HG02759 (cell line): ENCODE data around the gene KRT2.

Experiments used
- ATAC-seq: cut with Tn5 transposase; IDR thresholded peaks from one replicate; pipeline ENCODE4 v1.9.1; 2021; ENCODE audit warnings: mild to moderate bottlenecking, moderate library complexity; ENCODE audit not compliant: unreplicated experiment

KRT2 gene

GRCh38 chr12:52651726-52652261 is at the start of gene KRT2:
TSS of gene KRT2 (minus strand) at chr12:52652211. CDS start at chr12:52652142, 69 bp downstream.
- ATAC-seq, result no peak

- ATAC-seq, result no peak
These were observed 49.3 kb upstream of the KRT2 start for GRCh38 chr12:52701281-52701680.

- ATAC-seq, result no peak
These were observed 47.9 kb upstream of the KRT2 start for GRCh38 chr12:52699960-52700359.

DNA sequence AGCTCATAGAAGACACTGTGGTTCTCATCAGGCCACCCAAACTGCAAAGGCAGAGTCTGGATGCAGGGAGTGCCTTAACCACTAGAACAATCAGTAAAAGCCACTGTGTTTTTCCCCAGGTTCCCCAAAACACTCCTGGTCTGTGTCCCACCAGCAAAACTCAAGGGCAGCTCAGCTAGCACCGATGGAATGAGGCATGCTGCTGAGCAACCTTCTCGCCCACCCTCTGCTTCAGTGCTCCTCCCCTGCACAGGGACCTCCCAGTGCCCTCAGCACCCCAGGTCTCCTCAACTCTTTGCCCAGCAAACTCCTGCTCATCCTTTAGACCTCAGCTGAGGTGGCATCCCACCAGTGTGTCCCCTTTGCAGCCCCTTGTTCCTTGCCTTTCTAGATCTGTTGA is 47.4 kb upstream of the KRT2 start:
- ATAC-seq, result no peak

GRCh38 chr12:52698651-52699340 is 46.8 kb upstream of the KRT2 start:
- ATAC-seq, result no peak

- no peak for ATAC-seq
These were observed 45.1 kb upstream of the KRT2 start for GRCh38 chr12:52697058-52697582.

DNA sequence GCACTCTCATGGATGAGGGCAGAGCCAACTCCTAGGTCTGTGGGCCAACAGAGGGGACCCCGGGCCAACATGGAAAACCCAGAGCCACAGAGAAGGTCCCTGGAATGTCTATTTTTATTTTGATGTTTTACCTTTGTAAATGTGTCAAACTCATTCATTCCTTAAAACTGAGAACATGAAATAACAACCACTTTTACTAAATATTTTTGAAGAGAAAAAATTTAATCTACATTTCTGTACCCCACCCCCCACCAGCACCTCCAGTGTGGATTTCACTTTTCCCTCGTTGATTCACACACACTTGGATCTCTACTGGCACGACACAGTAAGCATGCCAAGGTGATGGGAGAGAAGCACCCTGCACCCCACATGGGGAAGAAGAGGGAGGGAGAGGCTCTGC is 44.6 kb upstream of the KRT2 start:
- no peak for ATAC-seq

DNA sequence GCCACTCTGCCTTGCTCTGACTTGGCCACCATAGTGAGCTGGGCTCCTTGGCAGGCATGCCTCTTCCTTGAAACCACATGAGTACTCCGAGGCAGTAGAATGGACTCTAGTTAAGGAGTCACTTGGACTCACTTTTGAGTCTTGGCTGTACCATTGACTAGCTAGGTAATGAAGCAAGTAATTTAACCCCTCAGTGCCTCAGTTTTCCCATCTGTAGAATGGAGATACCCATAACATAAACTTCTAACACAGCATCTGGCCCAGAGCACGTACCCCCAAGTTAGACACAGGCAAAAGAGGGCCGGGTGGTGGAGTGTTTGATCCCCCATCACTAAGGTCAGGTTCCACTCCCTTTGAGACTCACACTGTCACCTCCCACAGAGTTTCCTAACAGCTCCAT is 43.0 kb upstream of the KRT2 start:
- no peak for ATAC-seq

GRCh38 chr12:52694151-52694550 is 42.1 kb upstream of the KRT2 start:
- no peak for ATAC-seq

- ATAC-seq, result no peak
These were observed 41.2 kb upstream of the KRT2 start for GRCh38 chr12:52693261-52693660.

GRCh38 chr12:52692254-52692653 is 40.2 kb upstream of the KRT2 start:
- ATAC-seq, result no peak

DNA sequence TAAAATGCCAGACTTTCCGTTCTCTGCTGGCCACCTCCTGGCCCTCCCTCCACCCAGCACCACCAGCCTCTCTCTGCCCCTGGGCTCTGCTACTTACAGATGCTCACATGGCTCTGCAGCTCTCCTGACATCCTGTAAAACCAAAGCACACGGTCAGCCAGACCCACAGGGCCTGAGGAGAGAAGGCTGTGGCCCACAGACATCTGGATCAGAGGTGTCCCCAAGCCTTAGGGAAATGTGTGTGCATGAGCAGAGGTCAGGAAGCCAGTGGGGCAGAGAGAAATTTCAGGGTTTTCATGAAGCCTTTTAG is 39.8 kb upstream of the KRT2 start:
- ATAC-seq, result no peak

- no peak for ATAC-seq
These were observed 39.2 kb upstream of the KRT2 start for GRCh38 chr12:52691076-52691840.

DNA sequence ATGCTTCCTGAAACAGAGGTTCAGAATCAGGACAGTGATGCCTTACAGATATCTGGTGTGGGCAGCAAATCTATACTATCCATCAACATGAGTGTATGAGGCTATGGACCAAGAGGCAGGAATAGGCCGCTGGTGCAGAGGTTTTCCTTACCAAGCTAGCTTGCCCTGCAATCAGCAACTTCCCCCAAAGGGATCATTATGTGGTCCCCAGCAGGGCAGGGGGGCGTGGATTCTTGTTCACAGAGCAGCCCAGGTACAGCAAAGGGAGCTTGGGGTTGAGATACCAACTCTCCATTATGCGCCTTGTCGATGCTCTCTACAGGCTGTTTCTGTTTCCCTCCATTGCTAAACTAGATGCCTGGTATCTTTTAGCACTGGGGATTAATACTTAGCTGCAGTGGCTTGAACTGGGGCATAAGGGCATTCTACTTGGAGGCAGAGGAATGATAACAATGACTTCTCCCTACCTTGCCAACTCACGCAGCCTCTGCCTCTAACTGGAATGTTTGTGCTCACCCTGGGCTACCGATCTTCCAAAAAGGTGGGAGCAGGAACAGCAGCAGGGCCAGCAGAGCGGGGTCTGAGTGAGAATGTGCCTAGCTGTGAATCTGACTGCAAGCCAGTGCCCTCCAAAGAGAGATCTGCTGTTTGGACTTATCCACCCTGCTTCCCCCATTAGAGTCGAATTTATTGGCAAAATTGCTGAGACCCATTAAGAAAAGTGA is 38.5 kb upstream of the KRT2 start:
- no peak for ATAC-seq

DNA sequence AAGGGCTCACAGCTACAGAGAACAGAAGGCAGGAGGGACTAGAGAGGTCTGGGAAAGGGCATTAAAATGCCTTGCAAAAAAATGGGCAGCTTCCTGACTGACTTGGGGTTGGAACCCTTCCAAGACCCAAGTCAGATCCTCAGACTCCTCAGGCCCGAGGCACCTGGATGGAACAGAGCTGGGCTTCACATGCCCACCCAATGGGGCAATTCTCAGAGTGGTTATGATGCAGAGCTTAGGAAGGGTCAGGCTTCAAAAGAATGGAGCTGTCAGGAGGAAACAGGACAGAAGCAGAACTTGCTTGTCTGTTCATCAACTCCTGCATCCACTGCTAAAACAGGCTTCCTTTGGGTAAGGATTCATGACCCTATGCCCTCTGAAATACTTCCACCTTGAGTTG is 37.9 kb upstream of the KRT2 start:
- no peak for ATAC-seq

GRCh38 chr12:52689239-52689638 is 37.2 kb upstream of the KRT2 start:
- no peak for ATAC-seq

DNA sequence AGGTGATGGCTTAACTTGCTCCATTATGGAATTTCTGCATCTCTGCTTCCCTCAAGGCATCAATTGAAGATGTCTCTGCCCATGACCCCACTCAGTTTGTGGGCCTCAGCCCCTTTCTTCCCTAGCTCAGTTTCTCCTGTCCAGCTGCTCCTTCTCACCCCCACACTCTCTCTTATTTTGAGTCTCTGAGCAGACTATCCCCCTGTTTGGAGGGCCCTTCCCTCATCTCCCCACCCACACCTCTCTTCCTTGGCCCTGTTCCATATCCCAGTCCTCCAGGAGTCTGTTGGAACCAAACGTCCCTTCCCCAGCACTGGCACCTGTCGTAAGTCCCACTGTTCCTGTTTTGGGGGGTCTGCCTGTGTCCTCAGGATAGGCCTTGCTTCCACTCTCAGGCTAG is 36.5 kb upstream of the KRT2 start:
- no peak for ATAC-seq

DNA sequence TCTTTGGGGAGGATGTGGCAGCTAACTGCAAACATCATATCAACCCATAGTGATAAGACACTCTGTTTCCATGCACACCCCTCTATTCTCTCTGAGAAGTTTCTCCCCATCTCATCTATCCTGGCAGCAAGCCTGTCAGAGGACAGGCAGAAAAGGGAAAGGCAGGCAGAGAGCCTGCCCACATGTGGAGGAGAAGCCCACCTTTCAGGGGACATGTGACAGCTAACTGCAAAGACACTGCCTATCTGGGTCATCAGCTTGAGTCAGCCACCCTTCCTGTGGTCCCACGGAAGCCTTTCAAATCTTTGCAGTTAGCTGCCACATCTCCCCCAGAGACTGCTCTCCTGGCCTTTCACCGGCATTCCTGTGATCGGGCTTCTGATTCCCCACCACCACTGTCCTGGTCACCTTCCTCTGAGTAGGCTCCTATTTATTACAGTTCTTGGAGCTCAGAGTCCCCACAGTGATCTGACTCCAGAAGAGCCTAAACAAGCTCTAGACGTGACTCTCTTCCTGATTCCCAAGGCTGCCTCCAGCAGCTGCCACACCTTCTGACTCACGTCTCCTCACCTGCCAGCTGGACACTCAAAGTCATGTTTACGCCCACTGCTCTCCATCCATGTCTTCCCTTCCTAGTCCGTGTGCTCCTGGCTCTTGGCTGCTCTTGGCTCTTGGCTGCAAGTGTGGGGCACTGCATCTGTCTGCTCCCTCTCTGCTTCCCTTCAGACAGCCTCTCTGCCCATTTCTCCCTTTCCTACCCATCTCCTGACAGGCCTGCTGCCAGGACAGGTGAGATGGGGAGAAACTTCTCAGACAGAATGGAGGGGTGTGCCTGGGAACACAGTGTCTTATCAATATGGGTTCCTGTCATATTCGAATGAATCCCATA is 35.7 kb upstream of the KRT2 start:
- ATAC-seq, result no peak

GRCh38 chr12:52686756-52687487 is 34.9 kb upstream of the KRT2 start:
- ATAC-seq, result no peak

DNA sequence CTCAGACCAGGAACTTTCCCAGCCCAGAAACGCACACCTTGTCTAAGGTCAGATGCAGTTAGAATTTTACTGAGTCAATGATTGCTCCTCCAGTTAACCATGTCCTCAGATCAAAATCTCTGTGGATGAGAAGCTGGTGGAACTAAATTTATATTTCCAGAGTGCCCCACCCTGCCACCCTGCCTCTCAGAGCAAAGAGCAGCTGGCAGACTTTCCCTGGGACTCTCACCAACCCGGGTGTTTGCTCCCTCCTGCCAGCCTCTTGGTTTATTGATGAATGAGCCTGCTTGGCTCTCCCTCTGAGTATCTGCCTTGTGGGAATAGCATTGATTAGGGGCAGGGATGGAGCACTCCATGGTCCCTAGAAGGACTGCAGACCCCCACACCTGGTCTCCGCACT is 34.1 kb upstream of the KRT2 start:
- ATAC-seq, result no peak
